Astrocyte (in vitro differentiated cells and primary cell): Measurements from ENCODE around the gene PRR5. TPM values are rescaled to one million over a fixed set of nuclear protein-coding genes. Genes with fewer than 3 reads are reported as not detected.

Source experiments
- DNase-seq: peaks from one replicate; pipeline ENCODE4 v3.0.0-alpha.2; 2010; ENCODE audit warnings: low read depth
- FAIRE-seq: peaks from 2 replicates; lab custom pipeline; 2011; peaks lifted over from hg19 to GRCh38; lab: Jason Lieb, UNC
- H2AFZ ChIP-seq: 2 replicates; pipeline ENCODE4 v1.6.0; 2012; ENCODE audit warnings: low read depth, low read length, inconsistent platforms
- H3K27ac ChIP-seq: 2 replicates; pipeline ENCODE4 v1.5.1; 2011; ENCODE audit warnings: low read depth, low read length, inconsistent platforms
- H3K27me3 ChIP-seq: 2 replicates; pipeline ENCODE4 v1.6.0; 2011; ENCODE audit warnings: low read length, inconsistent platforms; ENCODE audit not compliant: insufficient read depth
- H3K36me3 ChIP-seq: 2 replicates; pipeline ENCODE4 v1.5.1; 2011; ENCODE audit warnings: low read length, inconsistent platforms; ENCODE audit not compliant: insufficient read depth
- H3K4me1 ChIP-seq: 2 replicates; pipeline ENCODE4 v1.5.1; 2011; ENCODE audit warnings: low read length, inconsistent platforms; ENCODE audit not compliant: insufficient read depth
- H3K4me2 ChIP-seq: 2 replicates; pipeline ENCODE4 v1.6.0; 2012; ENCODE audit warnings: low read length, inconsistent platforms
- H3K4me3 ChIP-seq: 2 replicates; pipeline ENCODE4 v1.5.1; 2011; ENCODE audit warnings: low read depth, mild to moderate bottlenecking, low read length, inconsistent platforms; ENCODE audit not compliant: insufficient read depth
- H3K79me2 ChIP-seq: 2 replicates; pipeline ENCODE4 v1.6.0; 2012; ENCODE audit warnings: mild to moderate bottlenecking, low read length, inconsistent platforms; ENCODE audit not compliant: insufficient read depth
- H3K9ac ChIP-seq: 2 replicates; pipeline ENCODE4 v1.6.0; 2012; ENCODE audit warnings: mild to moderate bottlenecking, low read length, inconsistent platforms
- H3K9me3 ChIP-seq: 2 replicates; pipeline ENCODE4 v1.5.1; 2012; ENCODE audit warnings: low read depth, mild to moderate bottlenecking, low read length, inconsistent platforms; ENCODE audit not compliant: insufficient read depth
- H4K20me1 ChIP-seq: 2 replicates; pipeline ENCODE4 v1.6.0; 2012; ENCODE audit warnings: low read length, inconsistent platforms; ENCODE audit not compliant: insufficient read depth
- H3K27ac Mint-ChIP-seq: one replicate; pipeline ENCODE4 v1.8.0; 2021; ENCODE audit warnings: mild to moderate bottlenecking, mixed read lengths; ENCODE audit not compliant: unreplicated experiment
- H3K27me3 Mint-ChIP-seq: one replicate; pipeline ENCODE4 v1.8.0; 2021; ENCODE audit warnings: low read depth, mixed read lengths; ENCODE audit not compliant: unreplicated experiment
- H3K36me3 Mint-ChIP-seq: one replicate; pipeline ENCODE4 v1.8.0; 2021; ENCODE audit warnings: low read depth, mixed read lengths; ENCODE audit not compliant: unreplicated experiment
- H3K4me1 Mint-ChIP-seq: one replicate; pipeline ENCODE4 v1.8.0; 2021; ENCODE audit warnings: low read depth, mixed read lengths; ENCODE audit not compliant: unreplicated experiment
- H3K4me3 Mint-ChIP-seq: one replicate; pipeline ENCODE4 v1.8.0; 2021; ENCODE audit warnings: mild to moderate bottlenecking, moderate library complexity, mixed read lengths; ENCODE audit not compliant: unreplicated experiment
- H3K9me3 Mint-ChIP-seq: one replicate; pipeline ENCODE4 v1.8.0; 2021; ENCODE audit warnings: mild to moderate bottlenecking, mixed read lengths; ENCODE audit not compliant: unreplicated experiment
- CTCF ChIP-seq: IDR thresholded peaks from 2 replicates; pipeline ENCODE4 v1.5.1; 2011; ENCODE audit warnings: low read depth, mild to moderate bottlenecking, inconsistent platforms, low read length, moderate library complexity; ENCODE audit not compliant: insufficient read depth
- EZH2 ChIP-seq: IDR thresholded peaks from 2 replicates; pipeline ENCODE4 v1.6.1; 2012; ENCODE audit warnings: mild to moderate bottlenecking, low read length, inconsistent platforms; ENCODE audit not compliant: insufficient read depth
- total RNA-seq: library from RNA; stranded (reverse); gene quantifications from 2 replicates; pipeline ENCODE4 v1.2.1, GENCODE V29; 2021

Gene PRR5
- total RNA-seq, 1 donor from 2014 or later, result 23.6 TPM

DNA sequence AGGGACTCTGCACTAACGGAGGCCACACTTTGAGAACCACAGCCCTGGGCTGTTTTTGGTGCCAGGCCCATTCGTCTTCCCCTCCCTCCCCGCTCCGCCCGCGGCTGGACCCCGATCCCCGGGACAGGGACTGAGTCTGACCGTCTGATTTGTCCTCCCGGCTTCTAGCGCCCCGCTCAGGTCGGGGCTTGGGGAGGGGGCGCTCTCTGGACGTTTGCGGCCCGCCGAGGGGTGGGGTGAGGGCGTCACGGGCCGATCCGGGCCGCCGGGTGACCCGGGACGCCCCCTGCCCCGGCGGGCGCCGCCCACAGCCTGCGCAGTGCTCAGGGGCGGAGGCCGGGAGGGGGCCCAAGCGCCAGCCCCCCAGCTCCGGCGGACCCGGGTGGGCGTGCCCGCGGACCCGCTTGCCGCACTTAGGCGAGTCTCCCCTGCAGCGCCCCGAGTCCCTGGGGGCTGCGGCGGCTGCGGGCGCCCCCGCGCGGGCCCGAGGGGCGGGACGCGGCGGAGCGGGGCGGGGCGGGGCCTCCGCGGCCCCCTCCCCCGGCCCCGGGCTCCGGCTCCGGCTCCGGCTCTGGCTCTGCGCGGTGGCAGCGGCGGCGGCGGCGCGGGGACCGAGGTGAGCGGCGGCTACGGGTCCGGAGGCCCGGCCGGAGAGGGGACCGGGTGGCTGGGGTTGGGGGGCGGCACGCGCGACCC, 33.7 kb upstream of the PRR5 start:
- Mint-ChIP-seq H3K9me3 (peaks cover 2% of the 10 kb centered on the region), H3K4me3 (peak overlapping the region; percentile 86), H3K36me3 (no peaks in the 10 kb centered on the region), H3K4me1 (peaks cover 2% of the 10 kb centered on the region), H3K27me3 (peaks cover 32% of the 10 kb centered on the region), H3K27ac (no peak overlapping the region)
- TF ChIP-seq CTCF (no peak), EZH2 (peak; percentile 34)
- peak overlapping the region; percentile 38 for H3K9ac ChIP-seq
- no peaks in the 10 kb centered on the region for H3K36me3 ChIP-seq
- peaks cover 24% of the 10 kb centered on the region for H3K27me3 ChIP-seq
- DNase-seq (no peak), FAIRE-seq (no peak)
- no peaks in the 10 kb centered on the region for H3K4me1 ChIP-seq
- peaks cover 4% of the 10 kb centered on the region for H4K20me1 ChIP-seq
- H3K79me2 ChIP-seq, result no peaks in the 10 kb centered on the region
- H3K9me3 ChIP-seq, result no peaks in the 10 kb centered on the region
- H3K4me2 ChIP-seq, result peak overlapping the region; percentile 79
- no peak overlapping the region for H3K27ac ChIP-seq
- H2AFZ ChIP-seq, result peak overlapping the region; percentile 47
- peak overlapping the region; percentile 46 for H3K4me3 ChIP-seq

DNA sequence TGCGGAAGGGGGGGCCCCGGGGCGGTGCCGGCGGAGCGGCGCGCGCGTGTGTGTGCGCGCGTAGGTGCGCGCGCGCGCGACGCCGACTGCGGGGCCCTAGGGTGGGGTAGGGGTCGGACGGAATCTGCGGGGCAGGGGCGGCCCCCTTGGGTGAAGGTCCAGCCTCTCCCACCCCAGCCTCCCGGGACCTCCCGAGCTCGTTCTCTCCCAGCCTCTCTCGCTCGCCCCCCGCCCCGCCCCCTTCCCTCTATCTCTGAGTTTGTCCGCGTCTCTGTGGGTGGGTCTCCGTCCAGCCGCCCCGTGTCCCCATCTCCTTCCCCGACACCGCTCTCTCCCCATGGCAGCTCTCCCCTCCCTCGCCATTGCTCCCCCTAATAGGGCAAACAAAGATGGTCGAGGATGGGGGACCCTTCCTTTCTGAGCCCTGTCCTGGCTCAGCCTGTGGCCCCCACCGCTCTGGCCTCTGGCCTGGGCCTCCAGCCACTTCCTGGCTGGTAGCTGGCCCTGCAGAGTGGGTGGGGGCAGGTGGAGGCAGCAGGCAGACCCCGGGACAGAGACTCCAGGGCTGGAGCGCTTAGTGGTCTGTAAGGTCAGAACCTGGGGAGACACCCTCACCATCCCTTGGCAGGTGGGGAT, 33.0 kb upstream of the PRR5 start:
- Histone ChIP-seq H3K27me3 (peaks cover 24% of the 10 kb centered on the region), H2AFZ (peak overlapping the region; percentile 60), H3K36me3 (no peaks in the 10 kb centered on the region), H3K9me3 (no peaks in the 10 kb centered on the region), H4K20me1 (peaks cover 7% of the 10 kb centered on the region), H3K4me1 (no peaks in the 10 kb centered on the region), H3K4me2 (peak overlapping the region; percentile 79), H3K9ac (peak overlapping the region; percentile 41), H3K27ac (no peak overlapping the region), H3K79me2 (no peaks in the 10 kb centered on the region), H3K4me3 (peak overlapping the region; percentile 42)
- Mint-ChIP-seq H3K36me3 (no peaks in the 10 kb centered on the region), H3K27me3 (peaks cover 32% of the 10 kb centered on the region), H3K4me3 (peak overlapping the region; percentile 77), H3K27ac (no peak overlapping the region), H3K9me3 (peaks cover 2% of the 10 kb centered on the region), H3K4me1 (peaks cover 2% of the 10 kb centered on the region)
- FAIRE-seq (no peak), DNase-seq (no peak)
- TF ChIP-seq EZH2, result peak; percentile 48
- TF ChIP-seq CTCF, result no peak

GRCh38 chr22:44669561-44669976, 32.4 kb upstream of the PRR5 start:
- Histone ChIP-seq H3K9me3 (no peaks in the 10 kb centered on the region), H3K4me2 (peak overlapping the region; percentile 79), H3K4me1 (no peaks in the 10 kb centered on the region), H3K9ac (no peak overlapping the region), H3K27me3 (peaks cover 24% of the 10 kb centered on the region), H3K27ac (no peak overlapping the region), H3K4me3 (no peak overlapping the region), H3K36me3 (no peaks in the 10 kb centered on the region), H4K20me1 (peaks cover 7% of the 10 kb centered on the region), H2AFZ (no peak overlapping the region), H3K79me2 (no peaks in the 10 kb centered on the region)
- DNase-seq (no peak), FAIRE-seq (no peak)
- Mint-ChIP-seq H3K27ac (no peak overlapping the region), H3K9me3 (peaks cover 2% of the 10 kb centered on the region), H3K27me3 (peaks cover 32% of the 10 kb centered on the region), H3K36me3 (no peaks in the 10 kb centered on the region), H3K4me1 (peaks cover 2% of the 10 kb centered on the region), H3K4me3 (peak overlapping the region; percentile 77)
- peak; percentile 11 for TF ChIP-seq EZH2
- no peak for TF ChIP-seq CTCF
